Activated B cell treated with CpG ODN at 0.5 μM for 24 hours (primary cell): ENCODE results near the gene TFF3. TPM values are rescaled to one million over a fixed set of nuclear protein-coding genes. Genes with fewer than 3 reads are reported as not detected.

Source experiments
- ATAC-seq: fragments of 200-7000 bp; cut with Tn5 transposase; one replicate; pipeline ENCODE4 v1.10.0; 2021; ENCODE audit warnings: low read depth, mild to moderate bottlenecking, moderate library complexity
- CTCF ChIA-PET: fragments of 350-600 bp; sonication (Branson Sonifier 250); formaldehyde crosslinking; loops from one replicate; lab custom pipeline; 2021; ENCODE audit warnings: antibody characterized with exemption; lab: Charles Lee
- POLR2A ChIA-PET: fragments of 350-600 bp; sonication (Branson Sonifier 250); formaldehyde crosslinking; loops from one replicate; lab custom pipeline; 2021; ENCODE audit warnings: antibody characterized with exemption; lab: Charles Lee
- DNase-seq: peaks from one replicate; pipeline ENCODE4 v3.0.0; 2022
- H3K27ac Mint-ChIP-seq: one replicate; pipeline ENCODE4 v1.8.0; 2020; ENCODE audit warnings: mixed read lengths
- H3K27me3 Mint-ChIP-seq: one replicate; pipeline ENCODE4 v1.8.0; 2021; ENCODE audit warnings: mixed read lengths
- H3K36me3 Mint-ChIP-seq: one replicate; pipeline ENCODE4 v1.8.0; 2021; ENCODE audit warnings: low read depth, mixed read lengths
- H3K4me1 Mint-ChIP-seq: one replicate; pipeline ENCODE4 v1.8.0; 2021; ENCODE audit warnings: mixed read lengths
- H3K4me3 Mint-ChIP-seq: one replicate; pipeline ENCODE4 v1.8.0; 2020; ENCODE audit warnings: mild to moderate bottlenecking, mixed read lengths
- H3K9me3 Mint-ChIP-seq: one replicate; pipeline ENCODE4 v1.8.0; 2020; ENCODE audit warnings: mixed read lengths
- CTCF ChIP-seq: fragments of 200-600 bp; IDR thresholded peaks from one replicate; pipeline ENCODE4 v1.8.0; 2022; ENCODE audit warnings: antibody characterized with exemption, mild to moderate bottlenecking
- intact Hi-C: fragments of 100-400 bp; cut with micrococcal nuclease; formaldehyde crosslinking; loops from one replicate; pipeline ENCODE4 v1.15.1; 2024
- total RNA-seq: library from RNA; stranded (reverse); gene quantifications from 2 replicates; pipeline ENCODE4 v1.2.3, GENCODE V29; 2022

The TFF3 gene
- total RNA-seq, 1 donor from 2014 or later: not detected

GRCh38 chr21:42306366-42307035 lies 8.7 kb downstream of the TFF3 start:
- H3K4me3 Mint-ChIP-seq: no peak overlapping the region
- H3K36me3 Mint-ChIP-seq: no peaks in the 10 kb centered on the region
- H3K27ac Mint-ChIP-seq: no peak overlapping the region
- peak; percentile 8 for DNase-seq
- ChIA-PET POLR2A (no interaction called here), CTCF (no interaction called here)
- peaks cover 18% of the 10 kb centered on the region for H3K27me3 Mint-ChIP-seq
- H3K9me3 Mint-ChIP-seq: no peaks in the 10 kb centered on the region
- ATAC-seq: no peak
- no peak for TF ChIP-seq CTCF
- intact Hi-C loops: no loop called here
- H3K4me1 Mint-ChIP-seq: peaks cover 6% of the 10 kb centered on the region

GRCh38 chr21:42305707-42306147 lies 9.5 kb downstream of the TFF3 start:
- intact Hi-C loops: no loop called here
- no peak for TF ChIP-seq CTCF
- ATAC-seq (no peak), DNase-seq (peak; percentile 8)
- ChIA-PET POLR2A (no interaction called here), CTCF (no interaction called here)
- Mint-ChIP-seq H3K4me1 (peaks cover 6% of the 10 kb centered on the region), H3K9me3 (no peaks in the 10 kb centered on the region), H3K36me3 (no peaks in the 10 kb centered on the region), H3K27ac (no peak overlapping the region), H3K27me3 (peaks cover 18% of the 10 kb centered on the region), H3K4me3 (no peak overlapping the region)

- intact Hi-C loops: no loop called here
- Mint-ChIP-seq H3K36me3 (no peaks in the 10 kb centered on the region), H3K27ac (no peak overlapping the region), H3K4me3 (no peak overlapping the region), H3K9me3 (no peaks in the 10 kb centered on the region), H3K4me1 (peaks cover 6% of the 10 kb centered on the region), H3K27me3 (peaks cover 18% of the 10 kb centered on the region)
- TF ChIP-seq CTCF: no peak
- POLR2A ChIA-PET: no interaction called here
- DNase-seq (no peak), ATAC-seq (no peak)
- CTCF ChIA-PET: no interaction called here
Measured at GRCh38 chr21:42304556-42305454, 10.4 kb downstream of the TFF3 start.

- Mint-ChIP-seq H3K4me1 (no peaks in the 10 kb centered on the region), H3K27me3 (peaks cover 15% of the 10 kb centered on the region), H3K27ac (no peak overlapping the region), H3K9me3 (no peaks in the 10 kb centered on the region), H3K4me3 (no peak overlapping the region), H3K36me3 (no peaks in the 10 kb centered on the region)
- CTCF ChIA-PET: no interaction called here
- intact Hi-C loops: no loop called here
- no peak for TF ChIP-seq CTCF
- no peak for ATAC-seq
- POLR2A ChIA-PET: no interaction called here
- DNase-seq: no peak
Measured at GRCh38 chr21:42303443-42303842, 11.8 kb downstream of the TFF3 start.

GRCh38 chr21:42302794-42303193 lies 12.4 kb downstream of the TFF3 start:
- H3K27me3 Mint-ChIP-seq: peaks cover 9% of the 10 kb centered on the region
- H3K36me3 Mint-ChIP-seq: peaks cover 1% of the 10 kb centered on the region
- DNase-seq (no peak), ATAC-seq (no peak)
- no peaks in the 10 kb centered on the region for H3K9me3 Mint-ChIP-seq
- intact Hi-C loops: no loop called here
- ChIA-PET POLR2A (no interaction called here), CTCF (no interaction called here)
- H3K27ac Mint-ChIP-seq: no peak overlapping the region
- H3K4me3 Mint-ChIP-seq: no peak overlapping the region
- H3K4me1 Mint-ChIP-seq: no peaks in the 10 kb centered on the region
- TF ChIP-seq CTCF: no peak
